Type B pancreatic cell (in vitro differentiated cells): ENCODE results near the gene TBX20. TPM values are rescaled to one million over a fixed set of nuclear protein-coding genes. Genes with fewer than 3 reads are reported as not detected.

Experiments used
- DNase-seq: peaks from one replicate; pipeline ENCODE4 v3.0.0; 2021; ENCODE audit warnings: mixed read lengths; ENCODE audit not compliant: unreplicated experiment; ENCODE audit errors: extremely low spot score
- H3K27ac Mint-ChIP-seq: 2 replicates; pipeline ENCODE4 v1.8.0; 2021; ENCODE audit warnings: mild to moderate bottlenecking, mixed read lengths
- H3K27me3 Mint-ChIP-seq: 2 replicates; pipeline ENCODE4 v1.8.0; 2021; ENCODE audit warnings: mixed read lengths
- H3K36me3 Mint-ChIP-seq: 2 replicates; pipeline ENCODE4 v1.8.0; 2021; ENCODE audit warnings: mixed read lengths
- H3K4me1 Mint-ChIP-seq: one replicate; pipeline ENCODE4 v1.8.0; 2021; ENCODE audit warnings: mixed read lengths; ENCODE audit not compliant: unreplicated experiment
- H3K4me3 Mint-ChIP-seq: 2 replicates; pipeline ENCODE4 v1.8.0; 2021; ENCODE audit warnings: mild to moderate bottlenecking, mixed read lengths
- H3K9me3 Mint-ChIP-seq: 2 replicates; pipeline ENCODE4 v1.8.0; 2021; ENCODE audit warnings: mixed read lengths
- total RNA-seq: library from RNA; stranded (reverse); gene quantifications from 2 replicates; pipeline ENCODE4 v1.2.1, GENCODE V29; 2021; ENCODE audit warnings: low replicate concordance
- TF ChIP-seq, protein P1 (sequence below): fragments of 200-600 bp; sonication (generic); conservative IDR thresholded peaks from 2 replicates; pipeline ENCODE4 v1.5.0; 2021; ENCODE audit warnings: antibody characterized with exemption, mild to moderate bottlenecking

The TBX20 gene
- total RNA-seq, 1 donor from 2014 or later = 0.46 TPM

- Mint-ChIP-seq H3K27me3 (peaks cover 95% of the 10 kb centered on the region), H3K27ac (peak overlapping the region; percentile 34), H3K4me1 (peaks cover 10% of the 10 kb centered on the region), H3K9me3 (no peaks in the 10 kb centered on the region), H3K36me3 (no peaks in the 10 kb centered on the region), H3K4me3 (peak overlapping the region; percentile 73)
- DNase-seq = no peak
- TF ChIP-seq, protein P1, sequence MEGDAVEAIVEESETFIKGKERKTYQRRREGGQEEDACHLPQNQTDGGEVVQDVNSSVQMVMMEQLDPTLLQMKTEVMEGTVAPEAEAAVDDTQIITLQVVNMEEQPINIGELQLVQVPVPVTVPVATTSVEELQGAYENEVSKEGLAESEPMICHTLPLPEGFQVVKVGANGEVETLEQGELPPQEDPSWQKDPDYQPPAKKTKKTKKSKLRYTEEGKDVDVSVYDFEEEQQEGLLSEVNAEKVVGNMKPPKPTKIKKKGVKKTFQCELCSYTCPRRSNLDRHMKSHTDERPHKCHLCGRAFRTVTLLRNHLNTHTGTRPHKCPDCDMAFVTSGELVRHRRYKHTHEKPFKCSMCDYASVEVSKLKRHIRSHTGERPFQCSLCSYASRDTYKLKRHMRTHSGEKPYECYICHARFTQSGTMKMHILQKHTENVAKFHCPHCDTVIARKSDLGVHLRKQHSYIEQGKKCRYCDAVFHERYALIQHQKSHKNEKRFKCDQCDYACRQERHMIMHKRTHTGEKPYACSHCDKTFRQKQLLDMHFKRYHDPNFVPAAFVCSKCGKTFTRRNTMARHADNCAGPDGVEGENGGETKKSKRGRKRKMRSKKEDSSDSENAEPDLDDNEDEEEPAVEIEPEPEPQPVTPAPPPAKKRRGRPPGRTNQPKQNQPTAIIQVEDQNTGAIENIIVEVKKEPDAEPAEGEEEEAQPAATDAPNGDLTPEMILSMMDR = no peak
Observed at GRCh38 chr7:35254496-35255442, 869 bp upstream of the TBX20 start.

DNA sequence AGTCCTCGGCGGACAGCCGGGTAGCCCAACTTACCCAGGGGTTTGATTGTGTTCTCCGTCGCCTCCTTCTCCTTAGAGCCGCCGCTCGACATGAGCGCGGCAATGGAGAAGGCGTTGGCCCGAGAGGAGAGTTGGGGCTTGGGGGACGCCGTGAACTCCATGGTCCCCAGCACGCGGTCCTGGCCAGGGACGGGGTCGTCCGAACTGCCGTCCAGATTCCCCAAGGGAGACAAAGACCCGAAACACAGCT lies 515 bp downstream of the TBX20 start:
- Mint-ChIP-seq H3K4me3 (peak overlapping the region; percentile 84), H3K27ac (peak overlapping the region; percentile 72), H3K27me3 (peaks cover 95% of the 10 kb centered on the region), H3K9me3 (no peaks in the 10 kb centered on the region), H3K36me3 (no peaks in the 10 kb centered on the region), H3K4me1 (peaks cover 17% of the 10 kb centered on the region)
- no peak for DNase-seq
- TF ChIP-seq, protein P1 = no peak

GRCh38 chr7:35252612-35253459 lies 1.1 kb downstream of the TBX20 start:
- H3K36me3 Mint-ChIP-seq = no peaks in the 10 kb centered on the region
- H3K27ac Mint-ChIP-seq = peak overlapping the region; percentile 72
- H3K4me1 Mint-ChIP-seq = peaks cover 17% of the 10 kb centered on the region
- peak overlapping the region; percentile 84 for H3K4me3 Mint-ChIP-seq
- TF ChIP-seq, protein P1 = no peak
- no peaks in the 10 kb centered on the region for H3K9me3 Mint-ChIP-seq
- DNase-seq = no peak
- peaks cover 97% of the 10 kb centered on the region for H3K27me3 Mint-ChIP-seq

DNA sequence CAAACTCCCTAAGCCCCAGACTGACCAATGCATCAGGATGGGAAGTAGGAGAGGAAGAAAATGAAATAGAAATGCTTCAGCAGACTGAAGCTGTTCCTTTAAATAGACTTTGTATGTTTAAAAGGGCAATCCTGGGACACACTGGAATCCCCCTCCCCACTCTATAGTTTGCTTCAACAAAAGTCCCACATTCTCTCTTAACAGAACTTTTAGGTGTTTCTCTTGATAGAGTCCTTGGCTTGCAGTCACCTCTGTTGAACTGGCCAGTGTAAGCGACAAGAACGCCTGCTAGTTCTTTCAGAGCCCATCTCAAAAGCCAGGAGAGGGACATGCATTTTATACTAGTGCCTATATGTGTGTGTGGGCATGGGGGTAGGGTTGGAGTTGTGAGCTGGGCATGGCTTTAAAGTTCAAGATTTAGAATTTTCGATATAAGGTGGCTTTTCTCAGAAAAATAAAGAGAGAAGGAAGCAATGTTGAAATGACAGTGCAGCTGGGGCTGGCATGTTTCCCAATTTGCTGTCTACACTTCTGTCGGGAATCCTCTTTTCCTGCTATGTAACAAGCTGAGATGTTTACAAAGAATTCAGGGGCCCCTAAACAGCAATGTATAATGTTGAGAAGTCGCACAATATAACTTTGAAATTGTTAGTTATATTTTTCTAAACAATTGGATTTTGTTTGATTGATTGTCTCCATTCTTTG lies 2.1 kb downstream of the TBX20 start:
- Mint-ChIP-seq H3K4me1 (peaks cover 17% of the 10 kb centered on the region), H3K4me3 (peak overlapping the region; percentile 6), H3K9me3 (no peaks in the 10 kb centered on the region), H3K36me3 (no peaks in the 10 kb centered on the region), H3K27ac (no peak overlapping the region), H3K27me3 (peaks cover 97% of the 10 kb centered on the region)
- TF ChIP-seq, protein P1 = no peak
- DNase-seq = no peak

GRCh38 chr7:35250941-35251340 lies 3.0 kb downstream of the TBX20 start:
- Mint-ChIP-seq H3K36me3 (no peaks in the 10 kb centered on the region), H3K4me1 (peaks cover 17% of the 10 kb centered on the region), H3K9me3 (no peaks in the 10 kb centered on the region), H3K27ac (no peak overlapping the region), H3K4me3 (no peak overlapping the region), H3K27me3 (peaks cover 93% of the 10 kb centered on the region)
- TF ChIP-seq, protein P1 = no peak
- DNase-seq = no peak
